ENCODE results near the gene OR13C5. TPM values are rescaled to one million over a fixed set of nuclear protein-coding genes. Genes with fewer than 3 reads are reported as not detected.

Gene OR13C5
- total RNA-seq, 1 experiment from 2014 or later, result not detected

DNA sequence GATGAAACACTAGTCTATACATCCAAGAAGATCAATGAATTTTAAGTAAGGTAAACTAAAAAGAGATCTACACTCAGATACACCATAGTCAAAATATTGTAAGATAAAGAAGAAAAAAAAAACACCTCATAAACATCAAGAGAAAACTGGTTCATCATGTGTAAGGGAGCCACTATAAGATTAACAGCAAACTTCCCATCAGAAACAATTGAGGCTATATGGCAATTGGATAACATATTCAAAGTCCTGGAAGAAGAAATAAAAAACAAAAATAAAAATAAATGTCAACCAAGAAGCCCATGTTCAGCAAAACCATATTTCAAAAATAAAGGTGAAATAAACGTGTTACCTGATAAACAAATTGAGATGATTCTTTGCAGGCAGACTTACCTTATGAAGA, 26.6 kb downstream of the OR13C5 start:
- TF ChIP-seq TCF7L2 (IDR thresholded peaks at IDR 0.05; ENCODE audit: low read depth, low read length) (no peak), SIN3A (IDR thresholded peaks at IDR 0.05; ENCODE audit: borderline replicate concordance, insufficient read depth, low read depth, low read length) (no peak), POLR2AphosphoS5 (IDR thresholded peaks at IDR 0.05; ENCODE audit: low read depth, low read length) (no peak)
- TF ChIP-seq, protein P1, sequence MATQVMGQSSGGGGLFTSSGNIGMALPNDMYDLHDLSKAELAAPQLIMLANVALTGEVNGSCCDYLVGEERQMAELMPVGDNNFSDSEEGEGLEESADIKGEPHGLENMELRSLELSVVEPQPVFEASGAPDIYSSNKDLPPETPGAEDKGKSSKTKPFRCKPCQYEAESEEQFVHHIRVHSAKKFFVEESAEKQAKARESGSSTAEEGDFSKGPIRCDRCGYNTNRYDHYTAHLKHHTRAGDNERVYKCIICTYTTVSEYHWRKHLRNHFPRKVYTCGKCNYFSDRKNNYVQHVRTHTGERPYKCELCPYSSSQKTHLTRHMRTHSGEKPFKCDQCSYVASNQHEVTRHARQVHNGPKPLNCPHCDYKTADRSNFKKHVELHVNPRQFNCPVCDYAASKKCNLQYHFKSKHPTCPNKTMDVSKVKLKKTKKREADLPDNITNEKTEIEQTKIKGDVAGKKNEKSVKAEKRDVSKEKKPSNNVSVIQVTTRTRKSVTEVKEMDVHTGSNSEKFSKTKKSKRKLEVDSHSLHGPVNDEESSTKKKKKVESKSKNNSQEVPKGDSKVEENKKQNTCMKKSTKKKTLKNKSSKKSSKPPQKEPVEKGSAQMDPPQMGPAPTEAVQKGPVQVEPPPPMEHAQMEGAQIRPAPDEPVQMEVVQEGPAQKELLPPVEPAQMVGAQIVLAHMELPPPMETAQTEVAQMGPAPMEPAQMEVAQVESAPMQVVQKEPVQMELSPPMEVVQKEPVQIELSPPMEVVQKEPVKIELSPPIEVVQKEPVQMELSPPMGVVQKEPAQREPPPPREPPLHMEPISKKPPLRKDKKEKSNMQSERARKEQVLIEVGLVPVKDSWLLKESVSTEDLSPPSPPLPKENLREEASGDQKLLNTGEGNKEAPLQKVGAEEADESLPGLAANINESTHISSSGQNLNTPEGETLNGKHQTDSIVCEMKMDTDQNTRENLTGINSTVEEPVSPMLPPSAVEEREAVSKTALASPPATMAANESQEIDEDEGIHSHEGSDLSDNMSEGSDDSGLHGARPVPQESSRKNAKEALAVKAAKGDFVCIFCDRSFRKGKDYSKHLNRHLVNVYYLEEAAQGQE (IDR thresholded peaks at IDR 0.05; ENCODE audit: insufficient read depth in 1 of 2, low read depth in 2 of 2, low read length in 1 of 2), result no peak
- TF ChIP-seq, protein P2, sequence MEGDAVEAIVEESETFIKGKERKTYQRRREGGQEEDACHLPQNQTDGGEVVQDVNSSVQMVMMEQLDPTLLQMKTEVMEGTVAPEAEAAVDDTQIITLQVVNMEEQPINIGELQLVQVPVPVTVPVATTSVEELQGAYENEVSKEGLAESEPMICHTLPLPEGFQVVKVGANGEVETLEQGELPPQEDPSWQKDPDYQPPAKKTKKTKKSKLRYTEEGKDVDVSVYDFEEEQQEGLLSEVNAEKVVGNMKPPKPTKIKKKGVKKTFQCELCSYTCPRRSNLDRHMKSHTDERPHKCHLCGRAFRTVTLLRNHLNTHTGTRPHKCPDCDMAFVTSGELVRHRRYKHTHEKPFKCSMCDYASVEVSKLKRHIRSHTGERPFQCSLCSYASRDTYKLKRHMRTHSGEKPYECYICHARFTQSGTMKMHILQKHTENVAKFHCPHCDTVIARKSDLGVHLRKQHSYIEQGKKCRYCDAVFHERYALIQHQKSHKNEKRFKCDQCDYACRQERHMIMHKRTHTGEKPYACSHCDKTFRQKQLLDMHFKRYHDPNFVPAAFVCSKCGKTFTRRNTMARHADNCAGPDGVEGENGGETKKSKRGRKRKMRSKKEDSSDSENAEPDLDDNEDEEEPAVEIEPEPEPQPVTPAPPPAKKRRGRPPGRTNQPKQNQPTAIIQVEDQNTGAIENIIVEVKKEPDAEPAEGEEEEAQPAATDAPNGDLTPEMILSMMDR (IDR thresholded peaks at IDR 0.05), result no peak
- intact Hi-C loops (cut with micrococcal nuclease; ENCODE audit: unreplicated experiment), result no loop called here
- no peak overlapping the region for H3K27ac ChIP-seq (ENCODE audit: low read length)
- no peak for ATAC-seq
- H3K4me3 ChIP-seq (ENCODE audit: low read depth in 2 of 2, low read length in 2 of 2), result no peak overlapping the region
- no TSS peak for BruUV-seq (replicated peaks)
- H3K9me3 ChIP-seq (ENCODE audit: control insufficient read depth, insufficient read depth, low read depth, low read length), result no peaks in the 10 kb centered on the region
- DNase-seq (ENCODE audit: low read depth, low spot score), result no peak
- in situ Hi-C loops (cut with HindIII; ENCODE audit: low pct_unique_long_range_greater_than_20kb, low sequenced_read_pairs), result no loop called here
- no peaks in the 10 kb centered on the region for H3K36me3 ChIP-seq (ENCODE audit: control insufficient read depth, insufficient read depth, low read length)
- ChIA-PET CTCF (no interaction called here), POLR2A (no interaction called here)
- no peaks in the 10 kb centered on the region for H3K4me1 ChIP-seq (ENCODE audit: control insufficient read depth, insufficient read depth, low read length)
- no peaks in the 10 kb centered on the region for H3K27me3 ChIP-seq (ENCODE audit: control insufficient read depth, insufficient read depth, low read length)

DNA sequence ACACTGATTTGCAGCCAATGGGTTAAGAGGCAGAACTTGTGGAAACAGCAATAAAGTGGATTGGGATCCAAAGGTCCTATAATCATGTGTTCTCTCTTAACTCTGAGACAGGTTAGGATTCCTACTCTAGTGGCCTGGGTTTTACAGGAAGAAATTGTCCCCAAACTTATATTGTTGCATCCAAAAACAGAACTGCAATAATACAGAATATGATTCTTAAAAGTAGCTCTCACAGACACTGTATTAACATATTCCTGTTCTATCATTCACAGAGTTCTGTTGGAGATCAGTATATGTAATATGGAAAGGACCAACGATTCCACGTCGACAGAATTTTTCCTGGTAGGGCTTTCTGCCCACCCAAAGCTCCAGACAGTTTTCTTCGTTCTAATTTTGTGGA, 30.3 kb downstream of the OR13C5 start, which contains the start of gene OR13C8:
TSS of gene OR13C8 (plus strand) at position 301 of the 400 bp plus-strand sequence. CDS start at position 301, 0 bp downstream.
- no peak within 1 kb of the TSS for H3K4me3 ChIP-seq (ENCODE audit: low read depth in 2 of 2, low read length in 2 of 2)
- ATAC-seq, result no peak
- CTCF ChIA-PET, result no interaction called here
- H3K27me3 ChIP-seq (ENCODE audit: control insufficient read depth, insufficient read depth, low read length), result no peaks in the 10 kb centered on the region
- H3K4me1 ChIP-seq (ENCODE audit: control insufficient read depth, insufficient read depth, low read length), result no peaks in the 10 kb centered on the region
- DNase-seq (ENCODE audit: low read depth, low spot score), result no peak
- no peaks in the 10 kb centered on the region for H3K9me3 ChIP-seq (ENCODE audit: control insufficient read depth, insufficient read depth, low read depth, low read length)
- TF ChIP-seq SIN3A (IDR thresholded peaks at IDR 0.05; ENCODE audit: borderline replicate concordance, insufficient read depth, low read depth, low read length), result no peak
- TF ChIP-seq POLR2AphosphoS5 (IDR thresholded peaks at IDR 0.05; ENCODE audit: low read depth, low read length), result no peak
- TF ChIP-seq, protein P1 (IDR thresholded peaks at IDR 0.05; ENCODE audit: insufficient read depth in 1 of 2, low read depth in 2 of 2, low read length in 1 of 2), result no peak
- TF ChIP-seq TCF7L2 (IDR thresholded peaks at IDR 0.05; ENCODE audit: low read depth, low read length), result no peak
- TF ChIP-seq, protein P2 (IDR thresholded peaks at IDR 0.05), result no peak
- H3K27ac ChIP-seq (ENCODE audit: low read length), result no peak within 1 kb of the TSS
- in situ Hi-C loops (cut with HindIII; ENCODE audit: low pct_unique_long_range_greater_than_20kb, low sequenced_read_pairs), result no loop called here
- intact Hi-C loops (cut with micrococcal nuclease; ENCODE audit: unreplicated experiment), result no loop called here
- no TSS peak for BruUV-seq (replicated peaks)
- POLR2A ChIA-PET, result no interaction called here
- no peaks in the 10 kb centered on the region for H3K36me3 ChIP-seq (ENCODE audit: control insufficient read depth, insufficient read depth, low read length)

Data from Panc1 (cell line).